Fibroblast of peridontal ligament (primary cell): Measurements from ENCODE around the gene ACAA1.
A peak's percentile ranks its signal among the peaks of the same experiment; 100 is the strongest.
"Not testable (repeated sequence)": the region's sequence is repeated elsewhere in the genome, so short reads cannot be mapped to it uniquely, and the experiment has no call there.

Experiments used
- DNase-seq: peaks from one replicate; pipeline ENCODE4 v3.0.0-alpha.2; 2010; ENCODE audit errors: extremely low read depth

The ACAA1 gene

DNA sequence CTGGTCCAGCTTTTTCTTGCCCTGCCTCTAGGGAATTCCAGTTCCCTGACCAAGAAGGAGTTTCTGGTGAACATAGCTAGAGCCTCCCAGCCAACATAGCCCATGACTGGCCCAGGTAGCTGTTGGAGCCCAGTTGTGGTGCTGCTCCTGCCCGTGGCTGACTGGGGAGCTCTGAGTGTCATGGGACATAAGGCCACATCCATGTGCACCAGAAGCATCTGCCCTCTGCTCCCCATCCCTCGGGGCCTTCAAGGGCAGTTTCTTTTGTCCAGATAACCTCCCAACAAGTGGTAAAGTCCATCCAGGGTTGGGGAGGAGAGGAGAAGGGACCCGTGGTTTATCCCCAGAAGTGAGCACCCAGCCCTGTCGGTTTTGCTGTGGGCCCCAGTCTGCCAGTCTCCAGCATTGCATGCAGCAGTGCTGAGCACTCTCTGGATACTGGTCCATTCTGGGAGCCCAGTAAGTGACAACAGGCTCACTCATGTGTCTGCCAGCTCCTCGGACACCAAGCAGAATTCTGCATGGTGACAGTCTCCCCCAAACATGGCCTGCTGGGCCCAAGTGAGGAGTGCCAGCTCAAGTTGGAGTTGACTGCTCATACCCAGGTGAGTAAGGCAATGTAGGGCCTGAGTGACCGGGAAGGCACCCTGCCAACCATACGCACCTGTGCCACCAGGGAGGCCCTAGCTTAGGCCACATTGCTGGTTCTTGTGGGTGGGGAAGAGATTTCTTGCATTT, 28.8 kb downstream of the ACAA1 start:
- DNase-seq: no peak

DNA sequence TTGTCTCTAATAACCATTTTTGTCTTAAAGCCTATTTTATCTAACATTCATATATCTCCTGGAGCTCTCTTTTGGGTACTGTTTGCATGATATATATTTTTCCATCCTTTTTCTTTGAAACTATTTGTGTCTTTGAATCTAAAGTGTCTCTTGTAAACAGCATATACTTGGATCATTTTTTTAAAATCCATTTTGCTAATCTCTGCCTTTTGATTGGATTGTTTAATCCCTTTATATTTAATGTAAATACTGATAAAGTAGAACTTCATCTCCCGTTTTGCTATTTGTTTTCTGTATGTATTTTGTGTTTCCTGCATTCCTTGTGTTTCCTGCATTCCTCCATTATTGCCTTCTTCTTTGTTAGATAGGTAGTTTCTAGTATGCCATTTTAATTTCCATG, 31.4 kb downstream of the ACAA1 start:
- no peak for DNase-seq

- DNase-seq: no peak
These were observed 34.5 kb downstream of the ACAA1 start for GRCh38 chr3:38102444-38102814.

DNA sequence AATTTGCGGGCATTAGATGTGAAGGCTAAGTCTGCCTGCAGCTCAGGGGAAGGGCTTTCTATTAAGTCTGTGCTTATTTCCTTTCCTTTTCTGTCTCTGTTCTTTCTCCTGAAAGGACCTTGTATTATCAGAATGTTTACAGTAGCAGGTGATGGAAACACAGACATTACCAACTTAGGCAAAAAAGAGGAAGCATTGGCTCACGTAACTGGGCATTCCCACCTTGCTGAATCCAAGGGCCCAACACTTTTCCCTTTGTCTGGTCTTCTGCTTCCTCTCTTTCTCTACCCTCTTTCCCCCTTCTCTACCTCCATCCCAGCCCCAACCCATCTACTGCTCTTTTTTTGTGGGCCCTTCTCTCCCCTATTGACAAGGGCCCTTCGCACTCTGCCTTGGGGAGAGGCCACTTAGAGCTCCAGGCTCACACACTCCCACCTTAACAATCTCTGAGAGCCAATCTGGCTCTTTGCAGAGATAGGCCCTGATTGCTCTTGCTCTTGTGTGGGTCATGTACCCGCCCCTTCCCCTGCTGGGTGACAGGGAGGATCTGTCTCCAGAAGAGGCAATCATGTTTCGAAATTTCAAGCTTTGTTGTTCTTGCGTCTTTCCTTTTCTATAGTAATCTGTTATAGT, 35.0 kb downstream of the ACAA1 start:
- DNase-seq: no peak

DNA sequence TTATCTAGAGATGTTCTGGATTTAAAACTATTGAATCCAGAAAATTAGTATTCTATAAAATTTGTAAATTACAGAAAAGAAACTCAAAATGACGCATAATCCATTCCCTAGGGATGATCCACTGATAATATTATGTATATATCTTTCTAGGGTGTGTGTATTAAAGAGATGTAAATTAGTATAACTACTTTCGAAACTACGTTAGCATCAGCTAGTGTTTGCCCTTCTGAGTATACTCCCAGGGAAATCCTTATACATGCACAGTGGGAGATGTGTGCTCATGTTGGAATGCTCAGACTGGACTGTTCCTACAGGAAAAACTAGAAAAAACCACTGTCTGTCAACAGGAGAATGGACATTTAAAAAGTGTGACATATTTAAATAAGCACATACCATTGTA, 36.4 kb downstream of the ACAA1 start:
- DNase-seq: no peak

DNA sequence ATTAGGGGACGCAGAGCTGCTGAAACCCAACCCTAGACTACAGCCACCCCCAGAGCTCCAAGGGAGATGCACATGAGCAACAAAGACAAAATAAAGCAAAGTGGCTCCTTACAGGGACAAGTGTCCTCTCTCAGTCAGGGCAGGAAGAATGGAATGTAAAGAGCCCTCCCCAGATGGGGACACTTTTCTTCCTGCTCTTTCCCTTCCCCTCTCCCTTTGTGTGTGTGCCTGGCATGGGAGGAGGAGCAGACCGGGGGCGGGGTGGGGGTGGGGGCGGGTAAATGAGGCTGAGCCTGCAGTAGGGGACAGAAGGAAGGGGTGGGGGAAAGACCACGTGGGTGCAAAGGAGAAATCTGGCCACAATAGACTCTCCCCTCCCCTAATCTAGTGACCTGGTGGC, 37.4 kb downstream of the ACAA1 start:
- DNase-seq: no peak

GRCh38 chr3:38098376-38098723, 38.6 kb downstream of the ACAA1 start:
- no peak for DNase-seq

GRCh38 chr3:38097446-38098375, 39.2 kb downstream of the ACAA1 start:
- DNase-seq: no peak

GRCh38 chr3:38095669-38096483, 41.1 kb downstream of the ACAA1 start:
- no peak for DNase-seq

DNA sequence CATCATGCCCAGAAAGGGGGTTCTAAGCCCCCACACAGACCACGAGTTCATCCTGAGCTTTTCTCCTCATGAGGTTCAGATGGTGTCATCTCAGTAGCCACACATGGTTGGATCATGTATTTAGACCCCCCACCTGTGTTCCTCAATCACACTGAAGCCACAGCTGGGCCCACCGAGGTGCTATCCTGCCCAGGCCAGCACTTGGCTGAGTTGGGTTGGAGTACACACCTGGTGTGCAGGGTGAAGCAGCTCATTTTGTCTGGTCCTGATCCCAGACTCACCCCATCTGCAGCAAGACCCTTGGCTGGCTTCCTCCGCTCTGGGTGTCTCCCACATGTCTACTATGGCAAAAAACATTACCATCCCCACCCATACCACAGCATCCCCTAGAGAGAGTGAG, 41.9 kb downstream of the ACAA1 start:
- no peak for DNase-seq

GRCh38 chr3:38090453-38090852, 46.5 kb downstream of the ACAA1 start:
- no peak for DNase-seq

GRCh38 chr3:38089163-38089562, 47.8 kb downstream of the ACAA1 start:
- DNase-seq: no peak

GRCh38 chr3:38088126-38089078, 48.5 kb downstream of the ACAA1 start:
- no peak for DNase-seq

- not testable (repeated sequence) for DNase-seq
These were observed 49.6 kb downstream of the ACAA1 start for GRCh38 chr3:38087278-38087677.

GRCh38 chr3:38086496-38086895, 50.4 kb downstream of the ACAA1 start:
- no peak for DNase-seq

- no peak for DNase-seq
These were observed 51.0 kb downstream of the ACAA1 start for GRCh38 chr3:38085943-38086324.

DNA sequence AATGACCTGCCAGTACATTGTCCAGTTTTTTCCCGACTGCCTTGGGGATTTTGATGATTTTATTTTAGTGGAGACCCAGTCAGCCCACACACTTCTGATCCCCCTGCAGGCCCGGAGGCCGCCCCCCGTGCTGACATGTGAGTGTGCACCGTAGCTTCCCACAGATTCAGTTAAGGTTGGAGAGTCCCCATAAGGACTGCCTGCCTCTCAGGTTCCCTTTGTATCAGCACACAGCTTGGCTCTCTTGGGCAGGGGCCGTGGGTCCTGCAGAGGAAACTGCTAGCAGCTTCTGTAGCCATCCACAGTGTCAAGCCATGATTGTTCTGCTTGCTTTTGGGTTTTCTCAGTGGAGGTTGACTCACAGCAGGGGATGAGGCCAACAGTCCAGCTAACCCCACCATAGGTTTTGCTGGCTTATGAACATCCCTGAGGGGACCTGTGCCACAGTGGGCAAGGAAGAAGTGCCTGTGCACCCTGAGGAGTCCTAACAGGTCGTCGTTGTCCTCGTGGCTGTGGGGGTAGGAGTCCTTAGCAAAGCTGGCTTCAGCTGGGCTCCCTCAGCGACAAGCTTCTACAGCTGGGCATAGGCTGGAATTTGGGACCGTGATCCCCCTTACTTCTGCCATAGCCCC, 51.5 kb downstream of the ACAA1 start:
- no peak for DNase-seq

DNA sequence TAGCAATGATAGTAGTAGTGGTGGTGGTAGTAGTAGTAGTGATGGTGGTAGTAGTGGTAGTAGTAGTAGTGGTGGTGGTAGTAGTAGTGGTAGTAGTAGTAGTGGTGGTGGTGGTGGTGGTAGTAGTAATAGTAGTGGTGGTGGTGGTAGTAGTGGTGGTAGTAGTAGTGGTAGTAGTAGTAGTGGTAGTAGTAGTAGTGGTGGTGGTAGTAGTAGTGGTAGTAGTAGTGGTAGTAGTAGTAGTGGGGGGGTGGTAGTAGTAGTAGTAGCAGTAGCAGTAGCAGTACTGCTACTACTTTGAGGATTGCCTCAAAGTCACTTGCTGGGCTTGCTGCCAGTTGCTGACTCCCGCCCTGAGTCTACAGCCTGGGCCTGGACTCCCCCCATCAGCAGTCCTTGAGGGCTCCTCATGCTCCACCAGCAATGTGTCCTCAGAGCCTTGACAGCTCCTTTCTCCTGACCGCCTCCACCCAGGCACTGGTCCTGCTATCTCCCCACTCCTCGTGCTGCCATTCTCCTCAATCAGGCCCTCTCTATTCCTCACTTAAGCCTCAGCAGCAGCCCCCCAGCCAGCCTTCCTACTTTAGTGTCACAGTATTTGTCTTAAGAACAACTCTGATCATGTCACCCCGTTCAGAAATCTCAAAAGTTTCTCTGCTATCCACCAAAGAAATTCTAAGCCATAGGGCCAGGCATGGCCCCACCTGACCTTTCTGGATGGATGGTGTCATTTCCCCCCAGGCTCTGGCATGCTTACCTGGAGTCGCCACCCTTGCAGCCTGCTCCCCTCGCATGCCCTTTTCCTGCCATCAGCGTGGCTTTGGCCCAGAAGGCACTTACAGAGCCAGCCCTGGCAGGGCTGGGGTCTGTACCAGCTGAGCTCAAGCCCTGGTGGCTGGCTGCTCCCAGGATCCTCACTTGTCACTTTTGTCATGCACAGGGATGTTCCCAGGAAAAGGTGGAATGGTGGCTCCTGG, 52.3 kb downstream of the ACAA1 start:
- peak; percentile 15 for DNase-seq

DNA sequence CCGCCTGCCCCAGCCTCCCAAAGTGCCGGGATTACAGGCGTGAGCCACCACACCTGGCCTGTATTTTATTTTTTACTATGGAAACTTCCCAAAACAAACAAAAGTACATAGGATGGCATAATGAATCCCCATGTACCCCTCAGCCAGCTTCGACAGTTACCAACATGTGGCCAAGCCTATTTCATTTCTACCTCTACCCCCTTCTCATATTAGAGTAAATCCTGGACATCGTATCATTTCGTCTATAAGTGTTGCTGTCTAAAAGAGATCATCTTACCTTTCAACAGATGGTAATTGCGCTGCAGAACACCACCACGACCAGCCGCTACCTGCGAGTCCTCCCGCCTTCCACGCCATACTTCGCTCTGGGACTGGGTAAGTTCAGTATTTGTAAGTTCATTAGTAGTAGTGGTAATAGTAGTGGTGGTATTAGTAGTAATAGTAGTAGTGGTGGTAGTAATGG, 53.0 kb downstream of the ACAA1 start:
- DNase-seq: no peak
